Chondrocyte (in vitro differentiated cells): ENCODE measurements around the gene AKT1. TPM values are rescaled to one million over a fixed set of nuclear protein-coding genes. Genes with fewer than 3 reads are reported as not detected.
"Not testable (repeated sequence)": the region's sequence is repeated elsewhere in the genome, so short reads cannot be mapped to it uniquely, and the experiment has no call there.

ENCODE experiments used
- DNase-seq: peaks from one replicate; pipeline ENCODE4 v3.0.0; 2021; ENCODE audit warnings: mixed read lengths, low spot score
- H3K27ac Mint-ChIP-seq: one replicate; pipeline ENCODE4 v1.8.0; 2021; ENCODE audit warnings: mild to moderate bottlenecking, moderate library complexity, mixed read lengths; ENCODE audit not compliant: unreplicated experiment
- H3K27me3 Mint-ChIP-seq: 2 replicates; pipeline ENCODE4 v1.8.0; 2021; ENCODE audit warnings: low read depth, mixed read lengths
- H3K36me3 Mint-ChIP-seq: 2 replicates; pipeline ENCODE4 v1.8.0; 2021; ENCODE audit warnings: low read depth, mixed read lengths
- H3K4me1 Mint-ChIP-seq: 2 replicates; pipeline ENCODE4 v1.8.0; 2021; ENCODE audit warnings: low read depth, mild to moderate bottlenecking, mixed read lengths
- H3K4me3 Mint-ChIP-seq: one replicate; pipeline ENCODE4 v1.8.0; 2021; ENCODE audit warnings: mild to moderate bottlenecking, moderate library complexity, mixed read lengths; ENCODE audit not compliant: unreplicated experiment
- H3K9me3 Mint-ChIP-seq: 2 replicates; pipeline ENCODE4 v1.8.0; 2021; ENCODE audit warnings: low read depth, mixed read lengths
- CTCF ChIP-seq: fragments of 200-600 bp; sonication (generic); IDR thresholded peaks from 2 replicates; pipeline ENCODE4 v1.5.0; 2021; ENCODE audit warnings: antibody characterized with exemption, mild to moderate bottlenecking, moderate library complexity
- total RNA-seq: library from RNA; stranded (reverse); gene quantifications from 3 replicates; pipeline ENCODE4 v1.2.1, GENCODE V29; 2021

Gene AKT1
- total RNA-seq, 1 donor from 2014 or later, result 156 TPM

GRCh38 chr14:104816616-104816884, 21.0 kb upstream of the AKT1 start:
- Mint-ChIP-seq H3K36me3 (no peaks in the 10 kb centered on the region), H3K4me3 (peak overlapping the region; percentile 90), H3K27ac (peak overlapping the region; percentile 85), H3K9me3 (no peaks in the 10 kb centered on the region), H3K27me3 (no peaks in the 10 kb centered on the region), H3K4me1 (peaks cover 17% of the 10 kb centered on the region)
- no peak for TF ChIP-seq CTCF
- DNase-seq, result no peak

- peak overlapping the region; percentile 90 for H3K4me3 Mint-ChIP-seq
- peak overlapping the region; percentile 97 for H3K27ac Mint-ChIP-seq
- not testable (repeated sequence) for H3K27me3 Mint-ChIP-seq, H3K36me3 Mint-ChIP-seq, H3K9me3 Mint-ChIP-seq
- DNase-seq, result peak; percentile 36
- peaks cover 17% of the 10 kb centered on the region for H3K4me1 Mint-ChIP-seq
Observed at GRCh38 chr14:104814701-104815100, 19.2 kb upstream of the AKT1 start.

GRCh38 chr14:104813286-104813685, 17.7 kb upstream of the AKT1 start:
- H3K9me3 Mint-ChIP-seq, result no peaks in the 10 kb centered on the region
- peaks cover 2% of the 10 kb centered on the region for H3K36me3 Mint-ChIP-seq
- no peak overlapping the region for H3K4me3 Mint-ChIP-seq

GRCh38 chr14:104810316-104810715, 14.8 kb upstream of the AKT1 start:
- Mint-ChIP-seq H3K4me1 (peaks cover 20% of the 10 kb centered on the region), H3K9me3 (no peaks in the 10 kb centered on the region), H3K4me3 (no peak overlapping the region), H3K27ac (no peak overlapping the region), H3K27me3 (no peaks in the 10 kb centered on the region), H3K36me3 (peaks cover 2% of the 10 kb centered on the region)
- no peak for TF ChIP-seq CTCF
- no peak for DNase-seq

More at GRCh38 chr14:104813286-104813685, 17.7 kb upstream of the AKT1 start:
- Mint-ChIP-seq H3K4me1 (peaks cover 17% of the 10 kb centered on the region), H3K27ac (no peak overlapping the region), H3K27me3 (no peaks in the 10 kb centered on the region)
- TF ChIP-seq CTCF, result no peak
- peak; percentile 5 for DNase-seq

GRCh38 chr14:104808456-104808855, 12.9 kb upstream of the AKT1 start:
- Mint-ChIP-seq H3K4me3 (no peak overlapping the region), H3K27me3 (no peaks in the 10 kb centered on the region), H3K27ac (no peak overlapping the region), H3K4me1 (peaks cover 20% of the 10 kb centered on the region), H3K36me3 (peaks cover 2% of the 10 kb centered on the region), H3K9me3 (no peaks in the 10 kb centered on the region)
- TF ChIP-seq CTCF, result no peak
- DNase-seq, result no peak

- H3K27me3 Mint-ChIP-seq, result no peaks in the 10 kb centered on the region
- peaks cover 23% of the 10 kb centered on the region for H3K4me1 Mint-ChIP-seq
- no peak overlapping the region for H3K4me3 Mint-ChIP-seq
- TF ChIP-seq CTCF, result no peak
- no peak for DNase-seq
- no peaks in the 10 kb centered on the region for H3K9me3 Mint-ChIP-seq
- no peak overlapping the region for H3K27ac Mint-ChIP-seq
- H3K36me3 Mint-ChIP-seq, result peaks cover 2% of the 10 kb centered on the region
Observed at GRCh38 chr14:104806625-104807465, 11.3 kb upstream of the AKT1 start.
